GM18511 (cell line): ENCODE results near the gene ZNF100.
A peak's percentile ranks its signal among the peaks of the same experiment; 100 is the strongest.
"Not testable (repeated sequence)": the region's sequence is repeated elsewhere in the genome, so short reads cannot be mapped to it uniquely, and the experiment has no call there.

Experiments
- ATAC-seq: cut with Tn5 transposase; IDR thresholded peaks from one replicate; pipeline ENCODE4 v1.9.1; 2021; ENCODE audit warnings: mild to moderate bottlenecking, moderate library complexity; ENCODE audit not compliant: unreplicated experiment

ZNF100 gene

DNA sequence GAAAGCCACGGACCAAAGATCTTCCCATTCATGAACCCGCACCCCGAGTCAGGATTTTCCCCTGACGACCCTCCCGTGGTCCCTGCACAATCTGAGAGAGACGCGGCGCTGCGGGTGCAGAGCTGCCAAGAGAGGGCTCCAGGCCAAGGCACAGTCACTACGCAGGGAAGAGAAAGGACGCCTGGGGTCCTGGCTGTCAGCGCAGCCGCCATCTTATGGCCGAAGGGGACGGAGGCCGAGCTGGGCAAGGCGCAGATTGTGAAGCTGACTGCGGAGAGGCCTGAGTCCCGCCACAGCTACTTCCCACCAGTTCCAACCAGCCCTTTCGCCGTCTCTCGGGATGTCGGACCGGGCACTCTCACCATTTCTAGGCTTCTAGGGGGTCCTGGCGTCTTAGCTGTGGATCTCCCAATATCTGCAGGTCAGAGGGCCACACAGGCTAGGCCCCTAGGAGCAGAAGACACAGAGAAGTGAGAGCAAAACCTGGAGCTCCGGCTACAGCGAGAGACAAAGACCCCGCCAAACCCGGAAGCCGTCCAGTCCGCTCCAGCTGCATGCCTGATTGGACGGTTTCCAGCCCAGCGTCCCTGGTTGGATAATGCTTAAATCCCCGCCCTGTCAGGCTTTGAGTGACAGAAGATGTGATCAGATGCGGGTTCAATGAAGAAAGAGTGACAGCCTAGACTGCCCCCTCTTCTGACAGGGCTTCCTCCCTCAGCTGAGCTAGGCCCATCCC is at the start of gene ZNF100:
Gene ZNF100, minus strand, starts transcription at position 515 of the 736 bp plus-strand sequence. Its CDS starts 150 bp downstream, at position 365.
- peak; percentile 95 for ATAC-seq

DNA sequence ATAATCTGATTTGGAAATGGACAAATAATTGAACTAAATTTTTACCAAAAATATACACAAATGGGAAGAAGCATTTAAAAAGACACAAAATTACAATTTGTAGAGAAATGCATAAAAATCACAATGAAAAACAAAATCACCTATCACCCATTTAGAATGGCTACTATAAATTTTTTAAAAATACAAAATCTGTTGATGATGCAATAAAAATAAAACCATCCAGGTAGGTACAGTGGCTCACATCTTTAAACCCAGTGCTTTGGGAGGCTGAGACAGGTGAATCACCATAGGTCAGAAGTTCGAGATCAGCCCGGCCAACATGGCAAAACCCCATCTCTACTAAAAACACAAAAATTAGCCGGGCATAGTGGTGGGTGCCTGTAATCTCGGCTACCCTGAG is 45.1 kb upstream of the ZNF100 start:
- no peak for ATAC-seq

DNA sequence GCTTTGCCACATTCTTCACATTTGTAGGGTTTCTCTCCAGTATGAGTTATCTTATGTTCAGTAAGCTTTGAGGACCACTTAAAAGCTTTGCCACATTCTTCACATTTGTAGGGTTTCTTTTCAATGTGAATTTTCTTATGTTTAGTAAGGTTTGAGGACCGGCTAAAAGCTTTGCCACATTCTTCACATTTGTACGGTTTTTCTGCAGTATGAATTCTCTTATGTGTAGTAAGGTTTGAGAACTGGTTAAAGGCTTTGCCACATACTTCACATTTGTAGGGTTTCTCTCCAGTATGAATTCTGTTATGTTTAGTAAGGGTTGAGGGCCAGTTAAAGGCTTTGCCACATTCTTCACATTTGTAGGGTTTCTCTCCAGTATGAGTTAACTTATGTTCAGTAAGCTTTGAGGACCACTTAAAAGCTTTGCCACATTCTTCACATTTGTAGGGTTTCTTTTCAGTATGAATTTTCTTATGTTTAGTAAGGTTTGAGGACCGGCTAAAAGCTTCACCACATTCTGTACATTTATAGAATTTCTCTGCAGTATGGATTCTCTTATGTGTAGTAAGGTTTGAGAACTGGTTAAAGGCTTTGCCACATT is 41.1 kb upstream of the ZNF100 start:
- ATAC-seq: not testable (repeated sequence)

DNA sequence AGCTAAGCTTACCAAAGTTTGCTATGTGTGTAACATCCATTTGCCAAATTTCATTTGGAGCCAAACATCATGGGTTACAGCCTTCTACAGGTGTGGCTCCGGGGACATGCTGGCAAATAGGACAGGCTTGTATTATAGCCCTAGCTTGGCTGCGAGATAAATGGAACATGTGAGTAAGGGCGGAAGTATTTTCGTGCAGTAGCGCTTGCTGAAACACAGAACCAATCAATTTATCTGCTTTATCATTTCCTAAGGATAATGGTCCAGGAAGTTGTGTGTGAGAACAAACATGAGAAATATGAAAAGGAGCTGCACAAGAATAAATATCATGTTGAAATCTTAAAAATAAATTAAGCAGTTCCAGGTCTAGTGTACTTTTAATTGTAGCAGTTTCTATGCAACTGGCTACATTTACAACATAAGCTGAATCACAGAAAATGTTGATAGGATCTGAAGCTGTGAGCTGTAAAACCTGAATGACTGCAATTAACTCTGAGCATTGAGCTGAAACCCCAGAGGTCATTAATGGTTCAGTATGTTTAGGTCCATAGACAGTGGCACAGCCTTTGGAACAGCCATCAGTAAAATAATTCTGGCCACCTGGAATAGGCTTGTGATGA is 22.2 kb upstream of the ZNF100 start:
- no peak for ATAC-seq

DNA sequence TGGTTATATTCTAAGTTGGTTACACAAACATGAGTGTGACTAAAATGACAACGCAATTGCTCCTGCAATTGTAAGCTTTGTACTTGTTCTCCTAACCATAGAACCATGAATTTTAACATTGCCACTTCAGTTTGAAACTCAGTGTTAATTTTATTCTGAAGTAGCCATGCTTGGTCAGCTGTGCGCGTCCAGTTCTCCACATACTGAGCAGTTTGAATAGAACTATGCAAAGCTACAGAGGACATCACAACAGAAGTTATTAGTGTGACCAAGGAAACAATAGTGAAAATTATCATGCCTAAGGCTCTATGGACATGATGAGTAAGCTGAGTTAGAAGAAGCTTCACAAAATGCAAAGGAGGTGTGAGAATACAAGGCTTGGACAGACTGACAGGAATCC is 19.6 kb upstream of the ZNF100 start:
- ATAC-seq: no peak

DNA sequence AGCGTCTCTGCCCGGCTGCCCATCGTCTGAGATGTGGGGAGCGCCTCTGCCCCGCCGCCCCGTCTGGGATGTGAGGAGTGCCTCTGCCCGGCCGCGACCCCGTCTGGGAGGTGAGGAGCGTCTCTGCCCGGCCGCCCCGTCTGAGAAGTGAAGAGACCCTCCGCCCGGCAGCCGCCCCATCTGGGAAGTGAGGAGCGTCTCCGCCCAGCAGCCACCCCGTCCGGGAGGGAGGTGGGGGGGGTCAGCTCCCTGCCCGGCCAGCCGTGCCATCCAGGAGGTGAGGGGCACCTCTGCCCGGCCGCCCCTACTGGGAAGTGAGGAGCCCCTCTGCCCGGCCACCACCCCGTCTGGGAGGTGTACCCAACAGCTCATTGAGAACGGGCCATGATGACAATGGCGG is 8.4 kb upstream of the ZNF100 start:
- not testable (repeated sequence) for ATAC-seq

DNA sequence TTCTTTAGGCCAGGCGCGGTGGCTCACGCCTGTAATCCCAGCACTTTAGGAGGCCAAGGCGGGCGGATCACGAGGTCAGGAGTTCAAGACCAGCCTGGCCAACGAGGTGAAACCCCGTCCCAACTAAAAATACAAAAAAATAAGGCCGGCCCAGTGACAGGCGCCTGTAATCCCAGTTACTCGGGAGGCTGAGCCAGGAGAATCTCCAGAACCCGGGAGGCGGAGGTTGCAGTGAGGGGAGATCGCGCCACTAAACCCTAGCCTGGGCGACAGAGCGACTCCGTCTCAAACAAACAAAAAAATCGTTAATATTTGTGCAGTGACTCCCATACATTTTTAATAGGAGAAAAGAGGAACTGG is 694 bp downstream of the ZNF100 start:
- ATAC-seq: peak; percentile 14

DNA sequence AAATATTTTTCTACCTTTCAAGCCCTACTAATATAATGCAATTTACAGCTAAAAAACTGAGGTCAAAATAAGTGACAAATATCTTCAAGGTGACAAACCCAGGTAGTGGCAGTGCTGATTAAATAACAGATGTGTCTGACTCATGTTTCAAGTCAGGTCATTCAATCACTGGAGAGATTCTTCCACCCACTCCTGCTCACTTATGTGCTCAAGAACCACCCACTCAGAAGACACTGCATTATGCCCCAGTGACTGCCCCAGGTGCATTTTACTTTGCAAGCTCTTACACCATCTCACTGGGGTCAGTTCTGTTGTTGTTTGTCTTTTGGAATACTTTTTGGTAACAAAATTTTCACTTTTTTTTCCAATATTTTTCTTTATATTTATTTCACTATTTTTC is 2.2 kb downstream of the ZNF100 start:
- ATAC-seq: no peak

DNA sequence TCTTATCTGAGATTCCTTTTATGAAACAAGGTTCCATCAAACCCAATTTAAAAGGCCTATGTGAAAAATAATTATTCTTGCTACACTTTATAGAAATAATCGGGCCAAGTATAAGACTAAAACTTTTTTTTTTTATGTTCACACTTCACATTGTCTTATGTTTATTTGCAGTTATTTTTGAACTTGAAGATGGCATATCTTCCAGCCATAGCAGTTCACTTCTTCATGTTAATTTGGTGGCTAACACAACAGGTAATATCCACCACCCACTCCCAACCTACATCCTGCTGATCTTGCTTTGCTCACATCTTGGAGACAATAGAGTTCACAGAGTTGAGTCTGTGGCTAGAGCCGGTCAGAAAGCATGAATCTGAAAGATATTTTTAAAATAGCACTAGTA is 5.8 kb downstream of the ZNF100 start:
- ATAC-seq: not testable (repeated sequence)

DNA sequence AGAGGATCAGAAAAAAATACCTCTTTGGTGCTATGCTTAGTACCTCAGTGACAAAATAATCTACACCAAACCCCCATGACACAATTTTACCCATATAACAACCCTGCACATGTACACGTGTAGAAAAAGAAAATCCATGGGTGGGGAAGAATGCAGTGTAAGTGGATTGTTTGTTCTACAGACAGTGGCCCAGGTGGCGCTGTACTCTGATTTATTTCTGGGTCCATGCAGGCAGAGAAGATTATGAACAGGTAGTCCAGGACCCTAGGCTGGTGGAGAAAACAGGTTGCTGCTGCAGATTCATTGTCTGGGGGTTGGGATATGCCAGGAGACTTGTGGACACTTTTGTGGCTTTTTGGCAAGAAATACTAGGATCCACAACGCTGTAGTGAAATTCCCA is 9.1 kb downstream of the ZNF100 start:
- ATAC-seq: no peak

DNA sequence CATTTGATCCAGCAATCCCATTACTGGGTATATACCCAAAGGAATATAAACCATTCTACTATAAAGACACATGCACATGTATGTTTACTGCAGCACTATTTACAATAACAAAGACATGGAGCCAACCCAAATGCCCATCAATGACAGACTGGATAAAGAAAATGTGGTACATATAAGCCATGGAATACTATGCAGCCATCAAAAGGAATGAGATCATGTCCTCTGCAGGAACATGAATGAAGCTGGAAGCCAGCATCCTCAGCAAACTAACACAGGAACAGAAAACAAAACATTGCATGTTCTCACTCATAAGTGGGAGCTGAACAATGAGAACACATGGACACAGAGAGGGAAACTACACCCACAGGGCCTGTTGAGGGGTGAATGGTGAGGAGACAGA is 11.8 kb downstream of the ZNF100 start:
- ATAC-seq: not testable (repeated sequence)

DNA sequence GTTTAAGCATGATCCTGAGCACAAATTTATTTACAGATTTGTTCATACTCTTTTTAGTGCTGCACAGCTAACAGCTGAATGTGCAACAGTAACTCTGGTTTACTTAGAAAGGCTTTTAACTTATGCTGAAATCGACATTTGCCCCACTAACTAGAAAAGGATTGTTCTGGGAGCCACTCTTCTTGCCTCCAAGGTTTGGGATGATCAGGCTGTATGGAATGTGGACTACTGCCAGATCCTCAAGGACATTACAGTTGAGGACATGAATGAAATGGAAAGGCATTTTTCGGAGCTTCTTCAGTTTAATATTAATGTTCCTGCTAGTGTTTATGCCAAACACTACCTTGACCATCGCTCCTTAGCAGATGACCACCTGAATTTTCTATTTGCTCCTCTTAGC is 16.0 kb downstream of the ZNF100 start:
- no peak for ATAC-seq

DNA sequence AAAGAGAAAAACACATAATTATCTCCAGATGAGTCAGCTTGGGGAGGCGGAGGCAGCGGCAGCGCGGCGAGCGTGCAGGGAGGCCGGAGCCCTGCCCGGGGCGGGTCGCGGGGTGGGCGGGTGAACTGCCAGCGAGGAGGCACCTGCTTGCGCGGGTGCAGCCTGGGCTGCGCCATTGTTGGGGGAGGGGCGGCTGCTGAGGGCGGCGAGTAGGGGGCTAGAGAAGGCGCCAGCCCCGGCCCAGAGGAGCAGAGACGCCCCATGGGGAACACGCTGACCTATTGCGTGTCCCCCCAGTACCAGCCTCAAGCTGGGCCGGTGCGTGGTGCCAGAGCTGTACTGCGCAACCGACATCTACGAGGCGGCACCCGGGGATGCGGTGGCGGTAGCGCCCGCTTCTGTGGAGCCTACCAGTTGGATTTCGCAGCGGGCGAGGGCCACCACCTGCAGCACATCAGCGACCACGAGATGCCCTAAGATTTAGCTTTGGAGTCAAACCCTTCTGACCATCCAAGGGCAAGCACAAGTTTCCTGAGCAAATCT is 16.7 kb downstream of the ZNF100 start:
- ATAC-seq: no peak

DNA sequence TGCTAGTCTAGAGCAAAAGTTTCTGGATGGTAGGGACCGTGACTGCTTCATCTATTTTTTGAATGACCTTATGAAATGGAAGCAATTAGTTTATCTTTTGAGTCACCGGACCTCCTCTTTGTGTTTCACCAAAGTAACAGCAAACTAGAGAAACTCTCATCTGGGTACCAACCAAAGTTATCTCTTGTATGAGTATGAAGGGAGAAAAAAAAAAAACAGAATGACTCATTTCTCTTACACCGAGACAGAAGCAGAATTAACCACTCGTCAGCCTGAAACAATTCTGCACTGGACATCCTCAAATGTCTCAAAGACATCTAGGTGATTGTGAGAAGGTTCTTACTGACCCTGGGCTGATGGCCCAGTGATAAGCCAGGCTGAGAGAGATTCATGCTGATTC is 18.3 kb downstream of the ZNF100 start:
- no peak for ATAC-seq

DNA sequence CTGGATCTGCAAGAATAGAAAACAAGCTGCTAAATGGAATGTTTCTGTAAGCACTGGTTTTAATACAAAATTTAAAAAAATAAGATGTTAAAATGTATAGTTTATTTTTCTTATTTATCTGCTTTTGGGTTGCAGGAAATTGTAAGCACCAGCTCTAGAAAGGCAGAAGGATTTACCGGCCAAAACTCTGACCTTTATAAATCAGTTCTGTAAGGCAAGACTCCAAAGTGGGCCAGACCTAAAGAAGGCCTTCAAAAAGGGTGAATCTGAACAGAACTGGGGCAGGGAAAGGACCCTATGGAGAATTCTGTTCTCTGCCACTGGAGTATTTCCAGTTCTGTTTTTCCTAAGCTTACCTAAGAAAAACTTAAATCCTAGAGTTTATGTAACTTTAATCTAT is 19.3 kb downstream of the ZNF100 start:
- no peak for ATAC-seq

DNA sequence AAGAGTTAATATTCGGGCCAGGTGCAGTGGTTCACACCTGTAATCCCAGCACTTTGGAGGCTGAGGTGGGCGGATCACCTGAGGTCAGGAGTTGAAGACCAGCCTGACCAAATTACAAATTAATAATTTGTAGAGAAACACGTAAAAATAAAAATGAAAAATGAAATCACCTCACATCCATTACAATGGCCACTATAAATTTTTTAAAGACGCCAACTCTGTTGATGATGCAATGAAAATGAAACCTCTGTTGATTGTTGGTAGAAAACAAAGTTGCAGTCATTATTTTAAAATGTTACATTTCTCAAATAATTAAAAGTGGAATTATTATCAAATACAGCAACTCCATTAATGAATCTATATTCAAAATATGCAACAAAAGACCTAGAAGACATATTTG is 26.8 kb downstream of the ZNF100 start:
- no peak for ATAC-seq

DNA sequence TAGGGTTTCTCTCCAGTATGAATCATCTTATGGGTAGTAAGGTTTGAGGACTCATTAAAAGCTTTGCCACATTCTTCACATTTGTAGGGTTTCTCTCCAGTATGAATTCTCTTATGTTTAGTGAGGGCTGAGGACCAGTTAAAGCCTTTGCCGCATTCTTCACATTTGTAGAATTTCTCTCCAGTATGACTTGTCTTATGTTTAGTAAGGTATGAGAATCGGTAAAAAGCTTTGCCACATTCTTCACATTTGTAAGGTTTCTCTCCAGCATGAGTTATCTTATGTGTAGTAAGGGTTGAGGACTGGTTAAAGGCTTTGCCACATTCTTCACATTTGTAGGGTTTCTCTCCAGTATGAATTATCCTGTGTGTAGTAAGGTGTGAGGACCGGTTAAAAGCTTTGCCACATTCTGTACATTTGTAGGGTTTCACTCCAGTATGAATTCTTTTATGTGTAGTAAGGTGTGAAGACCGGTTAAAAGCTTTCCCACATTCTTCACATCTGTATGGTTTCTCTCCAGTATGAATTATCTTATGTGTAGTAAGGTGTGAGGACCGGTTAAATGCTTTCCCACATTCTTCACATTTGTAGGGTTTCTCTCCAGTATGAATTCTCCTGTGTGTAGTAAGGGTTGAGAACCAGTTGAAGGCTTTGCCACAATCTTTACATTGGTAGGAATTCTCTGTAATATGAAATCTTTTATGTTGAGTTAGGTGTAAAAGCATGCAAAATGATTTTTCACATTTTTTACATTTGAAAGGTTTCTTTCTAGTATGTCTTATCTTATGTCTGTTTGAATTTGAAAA is 40.2 kb downstream of the ZNF100 start:
- not testable (repeated sequence) for ATAC-seq

DNA sequence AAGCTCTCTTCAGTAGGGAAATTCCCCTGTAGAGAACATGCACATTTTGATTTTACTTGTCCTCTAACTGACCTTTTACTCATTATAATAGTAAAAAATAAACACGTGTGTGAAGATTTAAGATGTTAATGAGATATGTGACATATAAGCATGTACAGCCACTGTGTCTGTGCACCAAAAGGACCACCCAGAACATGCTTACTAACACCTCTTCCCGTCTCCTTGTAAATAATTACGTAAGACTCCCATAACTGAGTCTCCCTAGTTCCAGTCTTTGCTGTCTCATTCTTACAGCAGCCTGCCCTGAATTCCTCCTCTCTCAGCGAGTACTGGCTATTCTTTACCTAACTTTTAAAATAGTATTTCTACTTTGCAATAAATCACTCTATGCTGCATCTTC is 53.6 kb downstream of the ZNF100 start:
- no peak for ATAC-seq

DNA sequence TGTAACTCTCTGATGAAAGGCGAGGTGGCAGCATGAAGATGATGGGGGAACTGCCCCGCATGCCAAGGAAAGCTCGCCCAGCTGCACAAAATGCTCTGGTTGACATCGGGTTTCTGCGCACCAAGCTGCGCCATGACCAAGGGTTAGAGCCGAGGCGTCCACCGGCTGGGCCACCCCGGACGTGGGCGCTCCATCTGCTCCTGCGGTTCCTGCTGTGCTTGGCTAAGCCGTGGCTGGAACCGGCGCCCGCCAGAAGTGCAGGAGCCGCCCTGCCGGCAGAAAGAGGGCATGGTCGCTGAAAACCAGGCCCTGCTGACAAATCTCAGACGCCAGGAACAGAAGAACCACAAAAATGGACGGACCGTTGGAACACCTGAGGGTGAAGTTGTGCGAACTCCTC is 57.9 kb downstream of the ZNF100 start:
- ATAC-seq: no peak

DNA sequence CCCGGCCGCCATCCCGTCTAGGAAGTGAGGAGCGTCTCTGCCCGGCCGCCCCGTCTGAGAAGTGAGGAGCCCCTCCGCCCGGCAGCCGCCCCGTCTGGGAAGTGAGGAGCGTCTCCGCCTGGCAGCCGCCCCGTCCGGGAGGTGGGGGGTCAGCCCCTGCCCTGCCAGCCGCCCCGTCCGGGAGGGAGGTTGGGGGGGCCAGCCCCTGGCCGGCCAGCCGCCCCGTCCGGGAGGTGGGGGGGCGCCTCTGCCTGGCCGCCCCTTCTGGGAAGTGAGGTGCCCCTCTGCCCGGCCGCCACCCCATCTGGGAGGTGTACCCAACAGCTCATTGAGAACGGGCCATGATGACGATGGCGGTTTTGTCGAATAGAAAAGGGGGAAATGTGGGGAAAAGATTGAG is 59.5 kb downstream of the ZNF100 start:
- not testable (repeated sequence) for ATAC-seq

DNA sequence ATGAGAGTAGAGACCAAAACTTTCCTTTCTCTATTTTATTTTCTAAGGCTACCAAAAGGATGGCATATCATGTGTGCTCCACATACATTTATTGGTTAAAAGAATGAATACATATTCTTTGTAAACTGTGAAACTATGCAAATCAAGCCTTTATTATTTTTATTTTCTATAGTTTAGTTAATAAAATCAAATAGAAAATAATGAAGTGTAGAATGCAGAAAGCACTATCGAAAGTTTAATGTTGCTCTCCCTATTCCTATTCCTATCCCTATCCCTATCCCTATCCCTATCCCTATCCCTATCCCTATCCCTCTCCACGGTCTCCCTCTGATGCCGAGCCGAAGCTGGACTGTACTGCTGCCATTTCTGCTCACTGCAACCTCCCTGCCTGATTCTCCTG is 60.3 kb downstream of the ZNF100 start:
- ATAC-seq: no peak
